GM12892 (cell line): ENCODE data around the gene TUBGCP4.

Source experiments
- POLR2A ChIP-seq: IDR thresholded peaks from 2 replicates; pipeline ENCODE4 v1.6.1; 2011; ENCODE audit warnings: low read depth, low read length, control low read depth
- POLR2AphosphoS5 ChIP-seq: IDR thresholded peaks from 2 replicates; pipeline ENCODE4 v1.6.1; 2011; ENCODE audit warnings: low read depth, low read length, control low read depth

- no peak for TF ChIP-seq POLR2AphosphoS5
- TF ChIP-seq POLR2A: no peak
These were observed 459 bp upstream of the TUBGCP4 start for GRCh38 chr15:43370310-43370974.
